Right lobe of liver (tissue), 6 donors: ENCODE measurements around the gene BTBD17. TPM values are rescaled to one million over a fixed set of nuclear protein-coding genes. Genes with fewer than 3 reads are reported as not detected.

Source experiments
- ATAC-seq, 4 donors: fragments of 200-7000 bp; cut with Tn5 transposase; one replicate each; pipeline ENCODE4 v1.9.1; 2020; ENCODE audit warnings: mild to moderate bottlenecking in 4 of 4, moderate library complexity in 4 of 4
- DNase-seq, 3 donors: peaks; one replicate each; pipeline ENCODE4 v3.0.0-alpha.2; 2020
- H3K27ac ChIP-seq, 3 donors: fragments of 200-600 bp; one replicate each; pipeline ENCODE4 v1.8.0; 2022
- H3K27me3 ChIP-seq, 2 donors: fragments of 200-600 bp; one replicate each; pipeline ENCODE4 v1.8.0; 2022
- H3K36me3 ChIP-seq, 4 donors: fragments of 200-600 bp; sonication (generic) in 1 of 4; one replicate each; pipeline versions ENCODE4 v1.5.1 to v1.8.0; 2017 to 2022; ENCODE audit warnings: control low read depth in 1 of 4
- H3K4me1 ChIP-seq, 4 donors: fragments of 200-600 bp; sonication (generic) in 1 of 4; one replicate each; pipeline versions ENCODE4 v1.5.1 to v1.8.0; 2017 to 2022; ENCODE audit warnings: control low read depth in 1 of 4
- H3K4me3 ChIP-seq, 3 donors: fragments of 200-600 bp; one replicate each; pipeline ENCODE4 v1.8.0; 2022
- H3K9me3 ChIP-seq, 4 donors: fragments of 200-600 bp; sonication (generic) in 1 of 4; one replicate each; pipeline versions ENCODE4 v1.5.1 to v1.8.0; 2017 to 2022; ENCODE audit warnings: control low read depth in 1 of 4
- POLR2A ChIP-seq: fragments of 450-650 bp; IDR thresholded peaks from one replicate; pipeline ENCODE4 v1.6.1; 2017; ENCODE audit warnings: antibody characterized with exemption, mild to moderate bottlenecking
- WGBS: methylation state at CpG from one replicate; pipeline ENCODE4 v1.1.6; 2018; ENCODE audit warnings: low coverage, low lambda C conversion rate; ENCODE audit not compliant: insufficient coverage; ENCODE audit errors: missing lambda C conversion rate; 5-methylcytosine and 5-hydroxymethylcytosine counted together
- intact Hi-C, 2 donors: fragments of 100-400 bp; cut with DNase I; formaldehyde crosslinking; loops; one replicate each; pipeline versions ENCODE4 v1.11.2 to v1.14.1; 2022
- long read RNA-seq: library from polyadenylated mRNA; unstranded; transcript quantifications from one replicate; pipeline ENCODE4 v2.0.0, GENCODE V29; 2019
- total RNA-seq, 6 experiments: library from RNA; depleted of rRNA in 2 of 6; stranded (reverse); fragments of >200 nt in 2 of 6; fragmentation: NEBNext Ultra II Directional in 3 of 6; extraction: Animal tissue kit (Norgen Biotek cat#: 25700) in 3 of 6; gene quantifications; one replicate each; pipeline versions ENCODE4 v1.1.0 to v1.2.4, GENCODE V29; 2016 to 2023
- TF ChIP-seq, protein P1 (sequence below), 4 donors: fragments of 200-600 bp in 3 of 4; fragments of 450-650 bp in 1 of 4; IDR thresholded peaks; one replicate each; pipeline versions ENCODE4 v1.5.1 to v1.8.0; 2016 to 2022; ENCODE audit warnings: antibody characterized with exemption in 4 of 4, mild to moderate bottlenecking in 2 of 4
- donor health status: DM: no; HTN: yes; CAD: no.
- donor health status: DM: no; HTN: no; CAD: no.
- donor health status: DM: no; HTN: no; CAD: no.
- donor health status: DM: no; HTN: yes; CAD: no.
- donor health status: DM: no; HTN: yes; CAD: no.

The BTBD17 gene
- total RNA-seq = not detected
- long read RNA-seq = 0 reads

- peaks cover 0 to 8% of the 10 kb centered on the region in 2 donors for H3K27me3 ChIP-seq
- H3K4me3 ChIP-seq = no peak within 1 kb of the TSS
- H3K9me3 ChIP-seq = no peaks in the 10 kb centered on the region
- ATAC-seq = peak; percentile 71 to 79 (median 76)
- no peaks in the 10 kb centered on the region for H3K4me1 ChIP-seq
- no peak for TF ChIP-seq POLR2A
- TF ChIP-seq, protein P1, sequence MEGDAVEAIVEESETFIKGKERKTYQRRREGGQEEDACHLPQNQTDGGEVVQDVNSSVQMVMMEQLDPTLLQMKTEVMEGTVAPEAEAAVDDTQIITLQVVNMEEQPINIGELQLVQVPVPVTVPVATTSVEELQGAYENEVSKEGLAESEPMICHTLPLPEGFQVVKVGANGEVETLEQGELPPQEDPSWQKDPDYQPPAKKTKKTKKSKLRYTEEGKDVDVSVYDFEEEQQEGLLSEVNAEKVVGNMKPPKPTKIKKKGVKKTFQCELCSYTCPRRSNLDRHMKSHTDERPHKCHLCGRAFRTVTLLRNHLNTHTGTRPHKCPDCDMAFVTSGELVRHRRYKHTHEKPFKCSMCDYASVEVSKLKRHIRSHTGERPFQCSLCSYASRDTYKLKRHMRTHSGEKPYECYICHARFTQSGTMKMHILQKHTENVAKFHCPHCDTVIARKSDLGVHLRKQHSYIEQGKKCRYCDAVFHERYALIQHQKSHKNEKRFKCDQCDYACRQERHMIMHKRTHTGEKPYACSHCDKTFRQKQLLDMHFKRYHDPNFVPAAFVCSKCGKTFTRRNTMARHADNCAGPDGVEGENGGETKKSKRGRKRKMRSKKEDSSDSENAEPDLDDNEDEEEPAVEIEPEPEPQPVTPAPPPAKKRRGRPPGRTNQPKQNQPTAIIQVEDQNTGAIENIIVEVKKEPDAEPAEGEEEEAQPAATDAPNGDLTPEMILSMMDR (IDR thresholded peaks at IDR 0.05) = peak; percentile 56 to 65 (median 64)
- 26% methylated on average over 4 of the region's 28 CpGs for WGBS
- intact Hi-C loops = loop anchor here in 1 of 2 donors (10.0 kb wide), 1 partner anchor 57 kb away; no protein-coding TSS in a partner anchor
- H3K27ac ChIP-seq = no peak within 1 kb of the TSS
- DNase-seq = peak; percentile 62 to 69 (median 65)
- H3K36me3 ChIP-seq = no peaks in the 10 kb centered on the region
Observed at GRCh38 chr17:74361230-74362068, at the start of gene BTBD17. Gene BTBD17 (minus strand): TSS chr17:74361868. CDS start chr17:74361819, 49 bp downstream.

DNA sequence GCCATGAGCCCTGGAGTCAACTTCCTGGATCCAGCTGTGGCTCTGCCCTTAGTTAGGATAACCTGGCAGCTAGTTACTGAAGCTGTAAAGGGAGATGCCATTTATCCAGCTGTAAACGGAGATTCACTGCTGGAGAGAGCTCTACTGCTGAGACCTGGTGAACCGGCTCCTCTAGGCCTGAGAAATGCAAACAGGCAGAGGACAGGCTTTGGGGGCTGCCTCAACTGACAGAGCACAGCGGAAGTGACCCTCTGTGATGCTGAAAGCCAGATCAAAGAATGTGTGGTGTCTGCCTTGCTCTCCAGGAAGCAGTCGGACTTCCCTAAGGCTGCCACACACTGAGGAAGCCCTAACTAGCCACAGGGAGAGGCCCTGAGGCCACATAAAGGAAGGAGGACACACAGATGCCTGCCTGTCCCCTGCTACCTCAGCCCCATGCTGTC lies 48.4 kb upstream of the BTBD17 start:
- H3K27ac ChIP-seq = no peak overlapping the region
- H3K4me1 ChIP-seq = peaks cover 0 to 9% (median 0%) of the 10 kb centered on the region in 4 donors
- WGBS = 60% methylated on average over 1 of the region's 4 CpGs
- H3K27me3 ChIP-seq = no peaks in the 10 kb centered on the region
- no peak overlapping the region for H3K4me3 ChIP-seq
- no peaks in the 10 kb centered on the region for H3K9me3 ChIP-seq
- ATAC-seq = no peak
- H3K36me3 ChIP-seq = no peaks in the 10 kb centered on the region
- intact Hi-C loops = no loop called here
- no peak for DNase-seq
- TF ChIP-seq POLR2A = no peak
- TF ChIP-seq, protein P1 (IDR thresholded peaks at IDR 0.05) = no peak

DNA sequence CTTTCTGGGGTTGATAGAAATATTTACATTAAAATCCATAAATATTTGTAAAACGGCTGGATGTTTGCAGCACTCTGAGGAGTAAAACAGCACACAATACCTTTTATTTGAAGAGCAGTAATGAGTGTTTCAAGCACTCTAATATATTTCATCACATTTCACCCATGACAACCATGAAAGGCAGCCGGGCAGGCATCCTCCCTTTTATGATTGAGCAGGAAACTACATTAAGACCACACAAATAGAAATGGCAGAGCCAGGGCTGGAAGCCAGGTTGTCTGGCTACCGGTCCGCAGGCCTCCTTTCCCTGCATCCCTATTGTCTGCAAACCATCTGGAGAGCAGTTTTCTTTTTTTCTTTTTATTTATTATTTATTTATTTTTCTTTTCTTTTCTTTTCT lies 47.1 kb upstream of the BTBD17 start:
- DNase-seq (no peak), ATAC-seq (no peak)
- no peak overlapping the region for H3K4me3 ChIP-seq
- H3K4me1 ChIP-seq = peaks cover 0 to 9% (median 0%) of the 10 kb centered on the region in 4 donors
- intact Hi-C loops = no loop called here
- no peak overlapping the region for H3K27ac ChIP-seq
- TF ChIP-seq, protein P1 (IDR thresholded peaks at IDR 0.05) = no peak
- TF ChIP-seq POLR2A = no peak
- WGBS = 87% methylated on average over 4 of the region's 4 CpGs
- no peaks in the 10 kb centered on the region for H3K9me3 ChIP-seq
- no peaks in the 10 kb centered on the region for H3K27me3 ChIP-seq
- H3K36me3 ChIP-seq = no peaks in the 10 kb centered on the region

GRCh38 chr17:74408262-74408661 lies 46.6 kb upstream of the BTBD17 start:
- 100% methylated on average over 1 of the region's 3 CpGs for WGBS
- DNase-seq (no peak), ATAC-seq (peak; percentile 69 to 80 (median 74))
- intact Hi-C loops = no loop called here
- TF ChIP-seq POLR2A = no peak
- TF ChIP-seq, protein P1 (IDR thresholded peaks at IDR 0.05) = peak in 2 of 4 donors; percentile 14 to 20
- Histone ChIP-seq H3K27ac (no peak overlapping the region), H3K4me1 (peaks cover 0 to 9% (median 0%) of the 10 kb centered on the region in 4 donors), H3K9me3 (no peaks in the 10 kb centered on the region), H3K4me3 (no peak overlapping the region), H3K36me3 (no peaks in the 10 kb centered on the region), H3K27me3 (no peaks in the 10 kb centered on the region)
